Right atrium auricular region (tissue), 2 donors: ENCODE results near the gene GRAP2. TPM values are rescaled to one million over a fixed set of nuclear protein-coding genes. Genes with fewer than 3 reads are reported as not detected.
"Not testable (repeated sequence)": the region's sequence is repeated elsewhere in the genome, so short reads cannot be mapped to it uniquely, and the experiment has no call there.

ENCODE experiments used
- DNase-seq: peaks from one replicate; pipeline ENCODE4 v3.0.0-alpha.2; 2019; ENCODE audit warnings: low spot score
- H3K27ac ChIP-seq, 2 donors: fragments of 200-600 bp; sonication (generic); 1 replicate in 1 of 2; 2 replicates in 1 of 2; pipeline ENCODE4 v1.5.1; 2016 to 2019
- H3K27me3 ChIP-seq, 2 donors: fragments of 200-600 bp; sonication (generic); one replicate each; pipeline versions ENCODE4 v1.5.1 to v1.6.0; 2017 to 2019
- H3K36me3 ChIP-seq: fragments of 200-600 bp; sonication (generic); one replicate; pipeline ENCODE4 v1.5.1; 2016
- H3K4me1 ChIP-seq, 2 donors: fragments of 200-600 bp; sonication (generic); one replicate each; pipeline versions ENCODE4 v1.5.1 to v1.6.0; 2017 to 2019
- H3K4me3 ChIP-seq, 2 donors: fragments of 200-600 bp; sonication (generic); 1 replicate in 1 of 2; 2 replicates in 1 of 2; pipeline ENCODE4 v1.5.1; 2017 to 2019; ENCODE audit warnings: mild to moderate bottlenecking in 1 of 2, moderate library complexity in 1 of 2
- H3K9me3 ChIP-seq, 2 donors: fragments of 200-600 bp; sonication (generic); one replicate each; pipeline ENCODE4 v1.5.1; 2019
- CTCF ChIP-seq, 2 donors: fragments of 200-600 bp; sonication (generic); IDR thresholded peaks; one replicate each; pipeline ENCODE4 v1.5.1; 2019; ENCODE audit warnings: antibody characterized with exemption in 2 of 2
- total RNA-seq, 2 donors: library from RNA; depleted of rRNA; stranded (reverse); fragments of >200 nt; gene quantifications; one replicate each; pipeline ENCODE4 v1.1.0, GENCODE V29; 2016

GRAP2 gene
- total RNA-seq, 2 donors from 2014 or later: 1.3 to 2.4 TPM

GRCh38 chr22:39868741-39869140 lies 32.1 kb upstream of the GRAP2 start:
- Histone ChIP-seq H3K9me3 (peaks cover 0 to 3% of the 10 kb centered on the region in 2 donors), H3K4me1 (no peaks in the 10 kb centered on the region), H3K27me3 (no peaks in the 10 kb centered on the region), H3K27ac (no peak overlapping the region), H3K4me3 (no peak overlapping the region), H3K36me3 (no peaks in the 10 kb centered on the region)
- TF ChIP-seq CTCF (IDR thresholded peaks at IDR 0.05): no peak
- DNase-seq: no peak

GRCh38 chr22:39869797-39870196 lies 31.1 kb upstream of the GRAP2 start:
- H3K4me1 ChIP-seq, H3K27me3 ChIP-seq: not testable (repeated sequence)

GRCh38 chr22:39871008-39871798 lies 29.7 kb upstream of the GRAP2 start:
- Histone ChIP-seq H3K36me3 (no peaks in the 10 kb centered on the region), H3K9me3 (peaks cover 0 to 3% of the 10 kb centered on the region in 2 donors), H3K27me3 (no peaks in the 10 kb centered on the region), H3K27ac (no peak overlapping the region), H3K4me3 (no peak overlapping the region), H3K4me1 (no peaks in the 10 kb centered on the region)
- no peak for DNase-seq
- no peak for TF ChIP-seq CTCF (IDR thresholded peaks at IDR 0.05)

More at GRCh38 chr22:39869797-39870196, 31.1 kb upstream of the GRAP2 start:
- not testable (repeated sequence) for DNase-seq, H3K27ac ChIP-seq, H3K36me3 ChIP-seq, H3K9me3 ChIP-seq, H3K4me3 ChIP-seq

GRCh38 chr22:39872548-39872947 lies 28.3 kb upstream of the GRAP2 start:
- H3K4me3 ChIP-seq: no peak overlapping the region
- TF ChIP-seq CTCF (IDR thresholded peaks at IDR 0.05): no peak
- no peaks in the 10 kb centered on the region for H3K27me3 ChIP-seq
- no peaks in the 10 kb centered on the region for H3K4me1 ChIP-seq
- no peaks in the 10 kb centered on the region for H3K36me3 ChIP-seq
- H3K27ac ChIP-seq: no peak overlapping the region
- peaks cover 0 to 3% of the 10 kb centered on the region in 2 donors for H3K9me3 ChIP-seq
- no peak for DNase-seq

- DNase-seq: no peak
- no peak overlapping the region for H3K27ac ChIP-seq
- H3K27me3 ChIP-seq: no peaks in the 10 kb centered on the region
- no peaks in the 10 kb centered on the region for H3K9me3 ChIP-seq
- no peaks in the 10 kb centered on the region for H3K36me3 ChIP-seq
- no peak for TF ChIP-seq CTCF (IDR thresholded peaks at IDR 0.05)
- H3K4me3 ChIP-seq: no peak overlapping the region
- no peaks in the 10 kb centered on the region for H3K4me1 ChIP-seq
These were observed 26.9 kb upstream of the GRAP2 start for GRCh38 chr22:39873965-39874364.

GRCh38 chr22:39875176-39875885 lies 25.6 kb upstream of the GRAP2 start:
- H3K27me3 ChIP-seq: not testable (repeated sequence)

More at GRCh38 chr22:39875176-39875885, 25.6 kb upstream of the GRAP2 start:
- not testable (repeated sequence) for H3K9me3 ChIP-seq, DNase-seq, H3K36me3 ChIP-seq, H3K4me3 ChIP-seq, H3K27ac ChIP-seq, H3K4me1 ChIP-seq
